Nucleus accumbens (tissue), 56 donors: Measurements from ENCODE around the gene MYH6.
A peak's percentile ranks its signal among the peaks of the same experiment; 100 is the strongest.
"Not testable (repeated sequence)": the region's sequence is repeated elsewhere in the genome, so short reads cannot be mapped to it uniquely, and the experiment has no call there.

Experiments used
- DNase-seq, 56 donors: peaks; one replicate each; lab custom pipeline; 2025; lab: John Stamatoyannopoulos, UW

The MYH6 gene

GRCh38 chr14:23407516-23408306, at the start of gene MYH6:
MYH6 (minus strand) TSS chr14:23408273; CDS start chr14:23407223, 1,050 bp downstream.
- DNase-seq = no peak

- not testable (repeated sequence) for DNase-seq
Measured at GRCh38 chr14:23456883-23457586, 49.0 kb upstream of the MYH6 start.

- no peak for DNase-seq
Measured at GRCh38 chr14:23454445-23454856, 46.4 kb upstream of the MYH6 start.

DNA sequence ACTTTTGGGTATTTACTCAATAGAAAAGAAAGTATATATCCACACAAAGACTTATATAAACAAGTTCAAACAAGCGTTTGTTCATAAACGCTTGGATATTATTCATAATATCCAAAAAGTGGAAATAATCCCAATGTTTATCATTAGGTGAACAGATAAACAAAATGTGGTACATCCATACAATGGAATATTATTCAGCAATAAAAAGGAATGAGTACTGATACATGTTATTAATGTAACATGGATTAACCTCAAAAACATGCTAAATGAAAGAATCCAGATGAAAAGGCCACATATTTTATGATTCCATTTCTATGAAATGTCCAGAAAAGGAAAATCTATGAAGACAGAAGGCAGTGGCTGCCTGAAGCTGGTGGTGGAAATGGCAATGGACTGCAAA, 44.2 kb upstream of the MYH6 start:
- no peak for DNase-seq

DNA sequence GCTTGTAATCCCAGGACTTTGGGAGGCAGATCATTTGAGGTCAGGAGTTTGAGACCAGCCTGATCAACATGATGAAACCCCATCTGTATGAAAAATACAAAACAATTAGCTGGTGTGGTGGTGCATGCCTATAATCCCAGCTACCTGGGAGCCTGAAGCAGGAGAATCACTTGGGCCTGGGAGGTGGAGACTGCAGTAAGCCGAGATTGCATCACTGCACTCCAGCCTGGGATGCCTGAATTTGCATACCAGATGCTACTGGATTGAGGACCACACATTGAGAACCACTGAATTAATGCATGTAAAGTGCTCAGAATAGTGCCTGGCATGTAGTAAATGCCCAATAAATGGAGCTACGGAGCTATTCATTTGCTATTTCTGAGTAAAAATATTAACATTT, 42.3 kb upstream of the MYH6 start:
- DNase-seq = no peak

DNA sequence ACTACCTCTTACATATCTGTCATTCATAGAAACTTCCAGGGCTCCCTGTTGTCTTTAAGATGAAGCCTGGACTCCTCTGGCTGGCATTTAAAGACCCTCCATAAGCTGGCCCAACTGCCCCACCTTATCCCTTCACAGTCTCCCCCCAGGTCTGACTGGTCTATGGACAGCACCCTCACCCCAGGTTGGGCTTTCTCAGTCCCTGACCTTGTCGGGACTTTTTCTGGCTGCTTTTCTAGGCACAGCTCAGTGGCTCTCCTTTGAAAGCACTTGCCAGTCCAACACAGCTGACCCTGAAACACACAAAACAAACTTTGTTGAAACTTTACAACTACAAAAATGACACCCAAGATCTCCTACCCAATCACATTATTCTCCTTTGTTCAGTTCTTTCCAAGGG, 41.2 kb upstream of the MYH6 start:
- no peak for DNase-seq

GRCh38 chr14:23447361-23448350, 39.6 kb upstream of the MYH6 start:
- DNase-seq = no peak

DNA sequence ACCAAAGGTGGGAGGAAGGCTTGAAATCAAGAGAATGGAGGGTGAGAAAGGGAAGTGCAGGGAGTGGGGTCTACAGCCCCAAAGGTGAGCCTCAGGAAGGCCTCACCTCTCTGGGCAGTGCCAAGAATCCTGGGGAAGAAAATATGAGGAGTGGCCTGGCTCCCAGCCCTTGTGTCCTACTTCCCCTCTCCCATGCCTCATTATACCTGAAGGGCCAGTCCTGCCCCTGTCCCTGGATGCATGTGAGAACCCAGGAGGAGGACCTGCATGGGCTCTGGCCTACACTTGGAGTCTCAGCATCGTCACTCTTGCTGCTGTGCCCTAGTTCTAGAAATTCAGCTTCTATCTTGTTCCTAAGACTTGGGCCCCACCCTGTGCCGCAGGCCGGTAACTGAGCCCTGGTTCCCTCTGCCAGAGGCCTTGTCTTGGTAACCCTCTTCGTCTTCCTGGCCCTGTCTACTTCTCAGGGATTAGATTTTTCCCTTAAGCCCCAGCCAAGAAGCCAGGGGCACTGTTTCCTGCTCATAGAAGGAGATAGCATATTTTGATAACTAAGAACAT, 38.3 kb upstream of the MYH6 start:
- DNase-seq = peak in 14 of 56 donors; percentile 9 to 65 (median 20)

DNA sequence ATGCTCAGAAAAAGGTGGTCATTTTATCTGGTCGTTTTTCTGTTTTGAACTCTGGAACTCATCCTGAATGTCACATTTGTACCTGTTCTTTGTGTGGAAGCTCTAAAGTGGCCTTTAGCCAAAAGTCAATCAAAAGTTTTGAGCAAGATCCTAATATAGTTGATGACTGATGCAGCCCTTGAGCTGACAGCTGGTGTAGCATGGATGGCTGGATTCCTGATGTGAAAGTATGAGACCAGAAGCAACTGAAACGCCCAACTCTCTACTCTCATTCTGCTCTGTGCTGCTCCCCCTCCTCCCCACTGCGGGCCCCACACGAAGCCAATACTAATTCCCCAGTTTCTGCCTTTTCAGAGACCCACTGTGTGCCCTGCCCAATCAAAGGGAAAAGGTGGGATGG, 37.7 kb upstream of the MYH6 start:
- no peak for DNase-seq

GRCh38 chr14:23444314-23444713, 36.2 kb upstream of the MYH6 start:
- no peak for DNase-seq

DNA sequence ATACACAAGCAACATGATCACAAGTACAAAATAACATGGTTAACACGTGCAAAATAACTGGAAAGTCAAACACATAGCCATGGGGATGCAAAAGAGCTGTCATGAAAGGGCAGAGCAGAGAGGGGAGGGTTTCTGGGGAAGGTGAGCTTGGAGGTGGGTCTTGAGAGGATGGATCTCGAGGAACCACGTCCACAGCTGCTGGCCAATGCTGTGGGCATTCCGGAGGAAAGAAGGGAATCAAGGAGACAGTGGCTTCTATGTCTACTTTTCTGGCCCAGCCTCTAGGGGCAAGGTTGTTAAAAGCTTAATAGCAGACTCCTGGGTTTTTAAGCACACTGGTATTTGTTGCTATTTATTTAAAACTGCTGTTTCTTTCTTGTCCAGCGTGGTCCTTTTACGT, 35.8 kb upstream of the MYH6 start:
- no peak for DNase-seq

GRCh38 chr14:23443411-23443812, 35.3 kb upstream of the MYH6 start:
- no peak for DNase-seq

DNA sequence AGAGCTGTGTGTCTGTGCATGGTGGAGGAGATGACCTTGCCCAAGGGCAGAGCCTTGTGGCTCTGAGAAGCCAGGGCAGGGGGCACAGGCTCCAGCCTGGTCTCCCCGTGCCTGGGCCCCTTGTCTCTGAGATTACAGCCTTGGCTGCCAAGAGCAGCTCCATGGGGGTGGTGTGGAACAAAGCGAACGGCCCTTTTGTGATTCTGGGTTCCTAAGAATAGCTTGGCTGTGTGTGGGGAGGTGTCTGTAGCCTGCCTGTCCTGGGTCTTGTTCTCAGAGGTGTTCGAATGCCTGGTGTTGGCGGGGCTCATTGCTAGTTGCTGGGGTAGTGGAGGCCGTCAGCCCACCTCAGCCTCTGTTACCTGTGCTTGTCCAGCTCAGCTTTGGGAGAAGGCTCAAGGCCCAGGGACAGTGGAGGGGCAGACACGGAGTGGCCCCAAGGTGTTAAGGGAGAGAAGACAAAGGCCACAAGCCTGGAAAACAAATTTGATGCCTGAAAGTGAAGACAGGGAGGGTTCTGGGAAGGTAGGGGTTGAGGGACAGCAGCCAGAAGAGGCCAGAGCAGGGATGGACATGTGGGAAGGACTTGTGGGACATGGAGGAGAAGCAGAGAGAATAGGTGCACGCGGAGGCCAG, 34.8 kb upstream of the MYH6 start:
- no peak for DNase-seq

GRCh38 chr14:23441076-23441475, 33.0 kb upstream of the MYH6 start:
- DNase-seq = no peak

GRCh38 chr14:23439107-23439835, 31.2 kb upstream of the MYH6 start:
- DNase-seq = no peak

- DNase-seq = peak in 3 of 56 donors; percentile 18 to 38 (median 21)
Measured at GRCh38 chr14:23438101-23438971, 30.3 kb upstream of the MYH6 start.

GRCh38 chr14:23437133-23438100, 29.3 kb upstream of the MYH6 start:
- DNase-seq = peak in 1 of 56 donors; percentile 64
